HG03565 (cell line): Measurements from ENCODE around the gene URM1.
A peak's percentile ranks its signal among the peaks of the same experiment; 100 is the strongest.
"Not testable (repeated sequence)": the region's sequence is repeated elsewhere in the genome, so short reads cannot be mapped to it uniquely, and the experiment has no call there.

Experiments
- ATAC-seq: cut with Tn5 transposase; IDR thresholded peaks from one replicate; pipeline ENCODE4 v1.9.1; 2021; ENCODE audit warnings: mild to moderate bottlenecking, moderate library complexity; ENCODE audit not compliant: unreplicated experiment

URM1 gene

DNA sequence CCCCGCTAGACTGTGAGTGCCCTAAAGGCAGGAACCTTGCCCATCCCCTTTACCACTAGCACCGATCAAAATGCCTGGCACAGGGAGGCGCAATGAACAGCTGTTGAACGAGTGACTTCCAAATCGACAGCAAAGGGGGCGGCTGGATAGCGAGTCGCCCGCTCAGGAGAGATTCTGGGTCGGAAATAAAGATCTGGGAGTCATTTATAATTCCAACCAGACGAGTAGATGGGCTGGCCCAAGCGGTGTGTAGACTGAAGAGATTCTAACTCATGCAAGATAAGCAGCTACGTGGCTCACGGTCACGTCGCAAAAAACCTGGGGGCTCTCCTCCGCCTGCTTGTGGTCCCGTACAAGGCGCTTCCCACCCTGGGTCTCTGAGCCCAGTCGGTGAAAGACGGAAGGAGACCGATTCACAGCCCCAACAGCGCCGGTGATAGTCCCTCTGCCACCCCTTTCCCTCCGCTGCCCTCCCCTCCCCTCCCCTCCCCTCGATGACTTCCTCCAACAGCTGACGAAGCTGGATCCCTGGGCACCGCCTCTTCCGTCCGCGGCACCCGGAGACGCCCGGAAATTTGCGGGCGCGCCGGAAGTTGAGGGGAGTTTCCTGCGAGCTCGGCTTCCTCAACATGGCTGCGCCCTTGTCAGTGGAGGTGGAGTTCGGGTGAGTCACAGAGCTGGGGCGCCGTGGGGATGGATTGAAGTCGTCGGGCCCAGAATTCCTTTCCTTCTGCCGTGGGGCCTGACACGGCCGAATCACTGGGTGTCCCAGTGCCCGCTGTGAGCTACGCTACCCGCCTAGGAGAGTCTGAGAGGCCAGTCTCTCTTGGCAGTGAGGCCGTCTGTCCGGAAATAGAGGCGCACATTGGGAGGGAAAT, at the start of gene URM1:
TSS of gene URM1 (plus strand) at position 623 of the 878 bp plus-strand sequence. CDS start at position 630, 7 bp downstream.
- peak; percentile 93 for ATAC-seq

DNA sequence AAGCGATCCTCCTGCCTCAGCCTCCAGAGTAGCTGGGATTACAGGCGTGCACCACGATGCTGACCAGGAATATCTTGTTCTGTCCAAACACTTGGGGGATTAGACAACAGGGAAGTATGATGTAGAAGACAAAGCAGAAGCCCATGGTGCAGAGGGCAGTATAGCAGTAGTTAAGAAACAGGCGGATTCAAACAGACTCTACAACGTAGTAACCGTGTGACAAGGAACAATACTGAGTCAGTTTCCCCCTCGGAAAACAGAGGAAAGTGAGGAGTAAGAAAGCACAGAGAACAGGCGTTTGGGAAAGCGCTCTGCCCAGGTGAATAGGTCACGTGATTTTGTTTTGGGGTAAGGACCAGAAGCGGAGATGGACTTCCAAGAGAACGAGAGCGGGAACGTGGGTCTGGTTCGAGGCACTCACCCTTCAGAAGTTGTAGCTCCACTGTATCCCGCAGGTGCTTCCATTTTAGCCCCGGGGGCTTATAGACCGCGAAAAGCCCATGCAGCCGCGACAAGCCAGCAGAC, 49.2 kb upstream of the URM1 start:
- ATAC-seq = peak; percentile 16

DNA sequence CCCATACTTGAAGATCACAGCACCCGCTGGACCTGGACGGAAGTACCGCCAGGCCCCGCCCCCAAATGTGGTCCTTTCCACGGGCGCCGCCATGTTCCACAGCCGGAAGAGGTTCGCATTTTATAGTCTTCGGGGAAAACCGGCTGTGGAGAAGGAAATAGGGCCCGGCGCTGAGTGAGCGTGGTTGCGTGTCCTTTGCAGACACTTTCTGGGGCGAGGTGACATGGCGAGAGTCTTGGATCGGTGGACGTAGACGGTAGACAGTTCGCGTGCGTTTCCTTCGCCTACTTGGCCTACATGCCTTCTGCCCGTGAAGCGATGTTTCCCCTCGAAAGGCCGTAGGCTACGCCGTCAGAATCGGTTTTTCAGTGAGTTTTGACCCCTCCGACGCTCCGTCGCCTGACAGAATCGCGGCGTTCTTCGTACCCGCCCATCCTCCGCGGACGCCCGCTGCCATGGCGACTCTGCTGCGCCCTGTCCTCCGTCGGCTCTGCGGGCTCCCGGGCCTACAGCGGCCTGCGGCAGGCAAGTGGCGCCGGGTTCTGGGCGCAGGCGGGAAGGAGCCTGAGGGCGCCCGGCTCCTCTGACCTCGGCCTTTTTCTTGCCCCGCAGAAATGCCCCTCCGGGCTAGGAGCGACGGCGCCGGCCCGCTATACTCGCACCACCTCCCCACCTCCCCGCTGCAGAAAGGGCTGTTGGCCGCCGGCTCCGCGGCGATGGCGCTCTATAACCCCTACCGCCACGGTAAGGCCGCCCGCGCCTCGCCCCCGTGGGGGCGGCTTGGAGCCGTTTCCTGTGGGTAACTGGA, 48.6 kb upstream of the URM1 start, which contains the start of the genes COQ4 and TRUB2:
TSS of gene COQ4 (plus strand) at position 436 of the 808 bp plus-strand sequence. CDS start at position 456, 20 bp downstream.
TSS of gene TRUB2 (minus strand) at position 44 of the 808 bp plus-strand sequence. CDS start at position 5, 39 bp downstream.
- ATAC-seq = peak; percentile 63

DNA sequence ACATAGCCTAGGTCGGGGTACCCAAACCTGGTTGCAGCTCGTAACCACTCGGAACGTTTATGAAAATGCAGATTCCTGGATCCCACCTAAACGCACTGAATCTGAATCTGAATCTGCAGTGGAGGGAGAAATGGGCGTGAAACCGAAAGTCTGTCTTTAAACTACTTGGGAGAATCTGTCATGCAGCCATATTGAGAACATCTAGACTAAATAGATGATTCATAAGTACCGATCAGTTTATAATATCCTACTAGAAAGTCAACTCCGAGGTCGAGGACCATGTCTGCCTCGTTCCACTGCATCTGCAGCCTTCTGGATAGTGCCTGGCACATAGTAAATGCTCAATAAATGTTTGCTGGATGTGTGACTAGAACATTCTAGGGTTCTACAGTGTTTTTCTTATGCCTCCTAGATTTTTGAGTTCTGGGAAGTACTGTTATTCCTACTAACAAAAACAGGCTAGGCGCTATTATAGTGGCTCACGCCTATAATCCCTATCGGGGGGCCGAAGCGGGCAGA, 47.9 kb upstream of the URM1 start:
- no peak for ATAC-seq

DNA sequence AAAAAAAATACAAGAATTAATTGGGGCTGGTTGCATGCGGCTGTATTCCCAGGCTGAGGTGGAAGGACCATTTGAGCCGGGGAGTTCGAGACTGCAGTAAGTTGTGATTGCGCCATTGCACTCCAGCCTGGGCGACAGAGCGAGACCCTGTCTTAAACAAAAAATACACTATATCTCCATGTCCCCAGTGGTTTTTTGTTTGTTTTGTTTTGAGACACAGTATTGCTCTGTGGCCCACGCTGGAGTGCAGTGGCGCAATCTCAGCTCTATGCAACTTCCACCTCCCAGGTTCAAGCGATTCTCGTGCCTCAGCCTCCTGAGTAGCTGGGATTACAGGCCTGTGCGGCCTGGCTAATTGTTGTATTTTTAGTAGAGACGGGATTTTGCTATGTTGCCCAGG, 47.4 kb upstream of the URM1 start:
- ATAC-seq = no peak

DNA sequence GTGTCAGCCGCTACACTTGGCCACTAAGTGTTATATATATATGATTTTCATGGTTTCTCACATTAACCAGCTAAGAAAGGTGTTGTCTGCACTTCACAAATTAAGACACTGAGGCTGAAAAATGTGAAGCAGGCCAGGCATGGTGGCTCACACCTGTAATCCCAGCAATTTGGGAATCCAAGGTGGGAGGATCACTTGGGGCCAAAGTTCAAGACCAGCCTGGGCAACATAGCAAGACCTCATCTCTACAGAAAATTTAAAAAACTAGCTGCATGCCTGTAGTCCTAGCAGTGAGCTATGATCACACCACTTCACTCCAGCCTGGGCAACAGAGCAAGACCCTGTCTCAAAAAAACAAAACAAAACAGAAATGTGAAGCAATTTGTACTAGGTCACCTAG, 46.8 kb upstream of the URM1 start:
- no peak for ATAC-seq

DNA sequence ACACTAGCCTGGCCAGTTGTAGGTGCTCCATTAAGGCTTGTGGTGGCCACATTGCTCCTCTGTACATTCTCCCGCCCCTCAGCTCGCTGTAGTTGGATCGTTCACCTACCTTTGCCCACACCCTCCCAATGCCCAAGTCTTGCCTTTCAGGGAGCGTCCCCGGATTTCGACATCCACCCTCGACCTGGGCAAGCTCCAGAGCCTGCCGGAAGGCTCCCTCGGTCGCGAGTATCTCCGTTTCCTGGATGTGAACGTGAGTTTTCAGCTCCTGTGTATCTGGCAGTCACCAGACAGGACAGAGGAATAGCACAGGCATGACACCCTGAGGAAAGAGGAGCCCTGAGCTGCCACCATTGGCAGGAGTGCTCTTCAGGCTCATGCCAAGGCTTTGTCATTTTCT, 45.5 kb upstream of the URM1 start:
- ATAC-seq = no peak

DNA sequence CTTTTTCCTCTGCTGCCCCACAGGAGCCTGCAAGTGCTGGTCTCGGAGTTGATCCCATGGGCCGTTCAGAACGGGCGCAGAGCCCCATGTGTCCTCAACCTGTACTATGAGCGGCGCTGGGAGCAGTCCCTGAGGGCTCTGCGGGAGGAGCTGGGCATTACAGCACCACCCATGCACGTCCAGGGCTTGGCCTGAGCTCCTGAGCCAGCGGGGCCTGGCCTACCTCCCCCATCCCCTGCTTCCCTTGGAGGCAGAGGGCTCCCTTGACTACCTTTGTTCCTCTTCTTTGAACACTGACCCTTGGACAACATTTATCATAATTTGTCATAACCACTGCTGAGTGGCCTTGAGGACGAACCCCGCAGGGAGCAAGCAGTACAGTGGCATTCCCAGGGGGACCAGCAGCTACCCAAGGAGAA, 37.7 kb upstream of the URM1 start:
- no peak for ATAC-seq

DNA sequence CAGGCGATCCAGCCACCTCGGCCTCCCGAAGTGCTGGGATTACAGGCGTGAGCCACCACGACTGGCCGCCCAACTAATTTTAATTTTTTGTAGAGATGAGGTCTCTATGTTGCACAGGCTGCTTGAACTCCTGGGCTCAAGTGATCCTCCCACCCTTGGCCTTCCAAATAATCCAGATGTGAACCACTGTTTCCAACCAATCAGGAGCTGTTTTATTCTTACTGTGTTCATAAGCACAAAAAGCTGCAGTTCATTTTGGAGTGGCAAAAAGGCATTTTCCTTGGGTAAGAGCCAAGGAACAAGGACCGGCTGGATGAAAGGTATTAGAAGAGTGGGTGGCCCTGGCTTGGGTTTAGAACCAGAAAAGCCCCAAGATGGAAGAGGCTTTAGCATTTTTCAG, 36.0 kb upstream of the URM1 start:
- ATAC-seq = no peak

DNA sequence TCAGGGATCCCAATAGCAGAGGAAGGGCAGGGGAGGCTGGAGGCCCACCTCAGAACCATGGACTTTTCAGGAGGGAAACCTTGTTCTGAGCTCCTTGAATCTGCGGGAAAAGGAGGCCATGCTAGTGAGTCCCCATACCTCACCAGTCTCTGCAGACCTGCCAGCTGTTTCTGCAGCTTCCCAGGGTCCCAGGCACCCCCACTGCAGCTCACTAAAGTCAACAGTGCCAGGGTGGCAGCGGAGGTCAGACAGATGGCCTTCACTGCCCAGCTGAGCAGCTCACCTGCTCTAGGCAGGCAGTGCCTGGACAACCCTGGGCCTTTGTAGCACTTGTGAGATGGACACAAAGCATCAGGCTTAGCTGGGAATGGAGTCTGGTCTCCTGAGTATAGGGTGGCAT, 35.3 kb upstream of the URM1 start:
- no peak for ATAC-seq

DNA sequence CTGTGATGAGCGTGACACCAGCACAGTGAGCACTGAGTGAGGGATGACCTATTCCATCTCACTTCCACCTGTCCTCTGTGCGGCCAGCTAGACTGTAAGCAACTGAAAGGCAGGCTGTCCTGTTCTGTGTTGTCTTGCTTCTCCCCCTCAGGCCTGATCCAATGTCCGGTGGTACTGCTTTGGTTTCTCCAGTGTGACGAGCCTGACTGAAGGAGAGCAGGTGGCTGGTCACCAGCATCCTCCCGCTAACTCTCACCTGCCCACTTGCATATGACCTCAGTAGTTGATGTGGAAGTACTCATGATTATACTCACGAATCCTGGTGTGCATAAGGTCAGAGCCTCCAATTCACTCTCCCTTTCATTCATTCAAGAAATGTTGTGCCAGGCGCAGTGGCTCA, 33.2 kb upstream of the URM1 start:
- ATAC-seq = no peak

DNA sequence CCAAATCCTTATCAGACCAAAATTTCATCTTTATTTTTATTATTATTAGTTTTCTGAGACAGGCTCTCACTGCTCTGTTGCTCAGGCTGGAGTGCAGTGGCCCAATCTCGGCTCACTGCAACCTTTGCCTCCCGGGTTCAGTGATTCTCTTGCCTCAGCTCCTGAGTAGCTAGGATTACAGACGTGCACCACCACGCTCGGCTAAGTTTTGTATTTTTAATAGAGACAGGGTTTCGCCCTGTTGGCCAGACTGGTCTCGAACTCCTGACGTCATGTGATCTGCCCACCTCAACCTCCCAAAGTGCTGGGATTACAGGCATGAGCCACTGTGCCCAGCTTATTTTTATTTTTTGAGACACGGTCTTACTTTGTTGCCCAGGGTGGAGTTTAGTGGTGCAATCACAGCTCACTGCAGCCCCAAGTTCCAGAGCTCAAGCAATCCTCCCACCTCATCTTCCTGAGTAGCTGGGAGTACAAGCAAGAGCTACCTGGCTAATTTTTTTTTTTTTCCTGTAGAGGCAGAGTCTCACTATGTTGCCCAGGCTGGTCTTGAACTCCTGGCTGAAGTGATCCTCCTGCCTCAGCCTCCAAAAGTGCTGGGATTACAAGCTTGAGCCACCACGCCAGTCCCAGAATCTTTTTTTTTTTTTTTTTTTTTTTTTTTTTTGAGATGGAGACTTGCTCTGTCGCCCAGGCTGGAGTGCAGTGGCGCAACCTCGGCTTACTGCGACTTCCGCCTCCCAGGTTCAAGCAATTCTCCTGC, 32.1 kb upstream of the URM1 start:
- ATAC-seq = not testable (repeated sequence)

DNA sequence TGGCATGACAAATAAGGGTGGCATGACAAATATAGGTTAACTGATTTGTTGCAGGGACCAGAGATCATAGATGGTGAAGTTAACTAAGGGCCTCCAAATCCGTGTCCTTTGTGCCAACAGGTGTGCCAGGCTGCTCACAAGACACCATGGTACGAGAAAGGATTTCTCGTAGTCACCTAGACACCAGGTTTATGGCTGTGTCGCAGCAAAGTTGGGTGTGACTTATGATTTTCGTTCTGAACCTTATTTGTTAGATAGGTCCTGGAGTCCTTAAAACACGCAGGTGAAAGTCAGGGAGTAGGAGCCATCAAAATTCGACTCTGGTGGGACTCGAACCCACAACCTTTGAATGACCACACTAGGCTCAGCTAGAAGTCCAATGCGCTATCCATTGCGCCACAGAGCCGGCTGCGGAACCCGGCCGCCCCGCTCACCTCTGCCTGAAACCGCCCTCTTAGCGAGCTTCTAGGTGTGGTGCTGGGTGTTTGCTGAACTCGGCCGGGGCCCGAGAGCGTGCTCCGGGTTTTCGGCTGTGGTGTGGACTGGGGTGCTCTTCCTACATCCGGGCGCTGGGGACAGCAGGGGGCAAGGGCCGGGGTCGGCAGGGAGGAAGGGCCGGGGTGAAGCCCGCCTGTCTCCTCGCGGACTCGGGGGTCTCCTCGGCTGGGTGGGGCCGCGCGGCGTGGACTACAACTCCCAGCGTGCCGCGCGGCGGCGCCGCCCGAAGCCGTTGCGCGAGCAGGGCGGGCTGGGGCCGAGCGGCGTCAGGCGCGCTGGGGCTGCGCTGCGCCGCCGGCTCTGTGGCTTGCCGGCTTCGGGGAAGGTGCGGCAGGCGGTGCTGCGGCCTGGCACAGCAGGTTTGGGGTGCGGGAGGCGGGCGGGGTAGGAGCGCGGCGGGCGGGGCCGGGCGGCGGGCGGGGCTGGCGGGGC, 31.1 kb upstream of the URM1 start, which contains the start of gene SLC27A4:
TSS of gene SLC27A4 (plus strand) at position 767 of the 930 bp plus-strand sequence. CDS start 2,606 bp downstream, outside the sequence.
- peak; percentile 66 for ATAC-seq

DNA sequence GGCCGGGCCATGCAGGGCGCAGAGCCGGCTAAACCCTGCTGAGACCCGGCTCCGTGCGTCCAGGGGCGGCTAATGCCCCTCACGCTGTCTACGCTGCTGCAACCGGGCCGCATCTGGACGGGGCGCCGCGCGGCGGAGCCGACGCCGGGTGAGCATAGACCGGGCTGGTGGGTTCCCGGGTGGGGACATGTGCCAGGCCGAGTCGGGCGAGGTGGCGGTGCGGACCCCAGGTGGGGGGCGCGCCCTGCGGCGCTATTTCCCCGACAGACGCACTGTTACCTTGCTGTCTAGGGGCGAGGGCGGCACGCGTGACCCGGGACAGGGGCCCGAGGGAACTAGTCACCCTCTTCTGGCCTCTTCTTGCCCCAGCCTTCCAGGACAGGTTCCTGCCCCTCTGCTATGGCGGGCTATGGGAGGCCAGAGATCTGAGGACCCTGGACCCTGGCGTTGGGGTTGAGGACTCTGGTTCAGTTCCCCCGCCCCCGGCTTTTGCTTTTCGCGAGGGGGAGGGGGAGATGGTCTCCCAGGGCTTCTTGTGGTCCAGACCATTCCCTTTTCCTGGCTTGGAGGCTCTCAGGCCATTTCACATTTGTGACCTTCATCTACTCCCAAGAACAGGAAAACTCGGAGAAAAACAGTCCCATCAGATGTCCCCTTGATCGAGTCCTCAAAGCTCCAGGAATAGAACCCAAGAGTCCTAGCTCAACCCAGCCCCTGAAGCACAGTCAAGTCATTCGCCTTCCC, 30.3 kb upstream of the URM1 start:
- no peak for ATAC-seq

DNA sequence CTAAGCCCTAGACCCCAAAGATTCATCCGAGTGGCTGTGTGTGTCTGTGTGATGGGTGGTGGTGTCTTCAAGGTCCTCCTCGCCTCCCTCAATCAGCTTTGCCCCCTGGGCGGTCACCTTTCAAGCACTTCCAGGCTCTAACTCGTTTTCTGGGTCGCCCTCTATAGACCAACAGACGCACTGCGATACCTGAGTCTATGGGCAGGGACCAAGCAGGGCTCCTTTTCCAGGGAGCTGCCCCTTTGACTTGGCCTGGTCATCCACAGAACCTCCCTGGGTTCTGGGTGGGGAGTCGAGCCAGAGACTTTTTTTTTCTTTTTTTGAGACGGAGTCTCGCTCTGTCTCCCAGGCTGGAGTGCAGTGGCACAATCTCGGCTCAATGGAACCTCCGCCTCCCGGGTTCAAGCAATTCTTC, 29.7 kb upstream of the URM1 start:
- ATAC-seq = no peak

DNA sequence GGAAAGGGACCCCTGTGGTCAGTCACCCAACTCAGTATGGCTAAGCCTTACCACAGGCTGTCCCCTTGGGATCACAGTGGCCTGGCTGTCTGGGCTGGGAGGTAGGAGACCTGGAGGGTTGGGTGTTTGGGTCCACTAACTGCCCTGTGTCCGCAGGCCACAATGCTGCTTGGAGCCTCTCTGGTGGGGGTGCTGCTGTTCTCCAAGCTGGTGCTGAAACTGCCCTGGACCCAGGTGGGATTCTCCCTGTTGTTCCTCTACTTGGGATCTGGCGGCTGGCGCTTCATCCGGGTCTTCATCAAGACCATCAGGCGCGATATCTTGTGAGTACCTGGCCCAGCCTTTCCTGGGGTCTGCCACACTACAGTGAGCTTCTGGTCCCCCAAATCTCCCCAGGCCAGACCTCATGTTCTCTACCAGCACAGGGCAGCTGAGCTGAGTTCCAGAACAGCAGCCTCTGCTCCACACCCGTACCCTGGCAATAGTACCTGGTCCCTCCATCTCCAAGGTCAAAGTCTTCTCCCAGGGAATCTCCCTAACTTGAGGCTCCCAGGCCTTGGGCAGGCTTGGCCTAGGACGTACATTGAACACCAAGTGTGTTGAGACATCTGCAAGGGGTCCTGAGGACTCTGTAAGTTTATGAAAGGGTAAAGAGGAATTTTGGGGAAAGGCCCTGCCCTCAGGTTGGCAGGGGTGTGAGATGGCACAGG, 28.0 kb upstream of the URM1 start:
- ATAC-seq = no peak

DNA sequence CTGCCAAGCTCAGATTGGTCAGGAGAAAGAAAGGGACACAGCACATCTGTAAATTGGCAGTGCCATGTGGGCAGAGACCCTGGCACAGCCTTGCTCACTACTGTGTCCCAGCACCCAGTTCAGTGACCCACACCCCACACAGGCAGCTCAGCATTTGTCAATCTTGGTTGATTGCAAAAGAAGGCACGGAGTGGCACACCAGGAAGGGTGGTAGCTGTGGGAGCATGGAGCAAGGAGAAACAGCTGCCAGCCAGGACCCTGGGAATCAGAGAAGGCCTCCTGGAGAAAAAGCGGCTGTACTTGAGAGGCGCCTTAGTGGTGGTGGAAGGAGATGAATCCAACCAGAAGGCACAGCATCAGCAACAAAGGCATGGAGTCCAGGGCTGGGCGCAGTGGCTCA, 27.3 kb upstream of the URM1 start:
- no peak for ATAC-seq
